GM12891 (cell line): ENCODE results near the gene PCDHGB5.

Source experiments
- PAX5 ChIP-seq: IDR thresholded peaks from 2 replicates; pipeline ENCODE4 v1.6.1; 2011; ENCODE audit warnings: low read length, moderate library complexity, mild to moderate bottlenecking; ENCODE audit not compliant: insufficient read depth, severe bottlenecking
- POLR2A ChIP-seq: IDR thresholded peaks from 2 replicates; pipeline ENCODE4 v1.6.1; 2011; ENCODE audit warnings: low read depth, low read length, control low read depth
- POLR2AphosphoS5 ChIP-seq: IDR thresholded peaks from 2 replicates; pipeline ENCODE4 v1.6.1; 2011; ENCODE audit warnings: low read depth, low read length, control low read depth
- POU2F2 ChIP-seq: IDR thresholded peaks from 2 replicates; pipeline ENCODE4 v1.6.1; 2011; ENCODE audit warnings: low read depth, mild to moderate bottlenecking, control low read depth, low read length, moderate library complexity
- TAF1 ChIP-seq: IDR thresholded peaks from 2 replicates; pipeline ENCODE4 v1.6.1; 2011; ENCODE audit warnings: low read depth, low read length, control low read depth

DNA sequence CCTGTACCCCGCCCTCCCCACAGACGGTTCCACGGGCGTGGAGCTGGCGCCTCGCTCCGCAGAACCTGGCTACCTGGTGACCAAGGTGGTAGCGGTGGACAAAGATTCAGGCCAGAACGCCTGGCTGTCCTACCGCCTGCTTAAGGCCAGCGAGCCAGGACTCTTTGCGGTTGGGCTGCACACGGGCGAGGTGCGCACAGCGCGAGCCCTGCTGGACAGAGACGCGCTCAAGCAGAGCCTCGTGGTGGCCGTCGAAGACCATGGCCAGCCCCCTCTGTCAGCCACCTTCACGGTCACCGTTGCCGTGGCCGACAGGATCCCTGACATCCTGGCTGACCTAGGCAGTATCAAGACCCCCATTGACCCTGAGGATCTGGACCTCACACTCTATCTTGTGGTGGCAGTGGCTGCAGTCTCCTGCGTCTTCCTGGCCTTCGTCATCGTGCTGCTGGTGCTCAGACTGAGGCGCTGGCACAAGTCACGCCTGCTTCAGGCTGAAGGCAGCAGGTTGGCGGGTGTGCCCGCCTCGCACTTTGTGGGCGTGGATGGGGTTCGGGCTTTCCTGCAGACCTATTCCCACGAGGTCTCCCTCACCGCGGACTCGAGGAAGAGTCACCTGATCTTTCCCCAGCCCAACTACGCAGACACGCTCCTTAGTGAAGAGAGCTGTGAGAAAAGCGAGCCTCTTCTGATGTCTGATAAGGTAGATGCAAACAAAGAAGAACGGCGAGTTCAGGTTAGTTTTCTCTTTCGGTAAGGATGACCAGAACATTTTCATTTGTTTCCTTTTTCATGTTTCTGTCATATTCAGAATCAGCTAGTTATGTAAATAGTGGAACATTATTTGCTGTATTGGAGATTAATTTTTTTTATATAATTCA, 31.5 kb upstream of the PCDHGB5 start:
- TF ChIP-seq POLR2A = no peak
- no peak for TF ChIP-seq POLR2AphosphoS5
- no peak for TF ChIP-seq TAF1
- TF ChIP-seq PAX5 = no peak
- no peak for TF ChIP-seq POU2F2
